ENCODE results near the gene MAP2K5. TPM values are rescaled to one million over a fixed set of nuclear protein-coding genes. Genes with fewer than 3 reads are reported as not detected.

Gene MAP2K5
- total and polyA plus RNA-seq, 7 donors, result 9.8 to 24.0 (median 16.5) TPM

DNA sequence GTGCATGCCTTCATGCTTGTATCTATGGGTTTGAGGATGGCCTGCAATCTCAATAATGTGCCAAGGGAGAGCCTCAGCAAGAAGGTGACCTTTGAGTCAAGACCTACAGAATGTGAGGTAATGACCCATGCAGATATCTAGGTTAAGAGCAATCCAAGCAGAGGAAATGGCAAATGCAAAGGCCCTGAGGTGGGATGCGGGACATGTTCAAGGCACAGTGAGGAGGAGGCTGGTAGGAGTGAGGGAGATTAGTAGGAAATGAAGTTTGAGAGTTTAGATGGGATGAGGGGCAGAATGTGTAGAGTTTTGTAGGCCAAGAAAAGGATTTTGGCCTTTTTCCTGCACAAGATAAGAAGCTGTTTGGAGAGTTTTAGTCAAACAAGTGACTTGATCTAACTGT is 4.7 kb upstream of the MAP2K5 start:
- H3K36me3 ChIP-seq (ENCODE audit: insufficient read depth in 1 of 2, low read depth in 1 of 2), result no peaks in the 10 kb centered on the region
- H3K27me3 ChIP-seq (ENCODE audit: insufficient read depth in 3 of 3, low read length in 2 of 3), result no peaks in the 10 kb centered on the region
- no peak overlapping the region for H3K27ac ChIP-seq
- no peak for ATAC-seq
- no peak for DNase-seq
- 100% methylated on average over 1 of the region's 1 CpG for WGBS, 3 donors
- H3K9me3 ChIP-seq, result no peaks in the 10 kb centered on the region
- no peak overlapping the region for H3K4me3 ChIP-seq
- no peak for TF ChIP-seq CTCF (IDR thresholded peaks at IDR 0.05)
- peaks cover 5% of the 10 kb centered on the region for H3K4me1 ChIP-seq
- intact Hi-C loops (cut with DNase I), result no loop called here

DNA sequence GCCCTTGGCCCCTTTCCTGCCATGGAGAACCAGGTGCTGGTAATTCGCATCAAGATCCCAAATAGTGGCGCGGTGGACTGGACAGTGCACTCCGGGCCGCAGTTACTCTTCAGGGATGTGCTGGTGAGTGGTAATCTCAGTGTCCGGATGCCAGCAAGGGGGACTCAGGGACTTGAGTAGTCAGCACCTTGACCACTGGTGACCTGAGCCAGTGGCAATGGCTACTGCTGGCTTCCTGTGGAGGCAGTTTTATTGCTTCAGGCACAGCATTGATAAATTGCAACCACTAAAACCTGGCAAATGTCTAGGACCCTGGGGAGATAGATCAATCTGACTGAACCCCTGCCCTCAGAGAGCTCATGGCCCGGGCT is 830 bp downstream of the MAP2K5 start:
- Histone ChIP-seq H3K9me3 (no peaks in the 10 kb centered on the region), H3K4me3 (peak overlapping the region; percentile 85), H3K27ac (peak overlapping the region; percentile 90), H3K36me3 (ENCODE audit: insufficient read depth in 1 of 2, low read depth in 1 of 2) (peaks cover 0 to 19% of the 10 kb centered on the region in 2 donors), H3K4me1 (peaks cover 17% of the 10 kb centered on the region), H3K27me3 (ENCODE audit: insufficient read depth in 3 of 3, low read length in 2 of 3) (no peaks in the 10 kb centered on the region)
- peak; percentile 22 to 57 for DNase-seq
- TF ChIP-seq CTCF (IDR thresholded peaks at IDR 0.05), result no peak
- intact Hi-C loops (cut with DNase I), result no loop called here
- WGBS, 3 donors, result 9 to 13% (median 10%) methylated on average over 7 of the region's 7 CpGs
- peak; percentile 54 to 62 (median 60) for ATAC-seq

GRCh38 chr15:67544475-67544874 is 2.0 kb downstream of the MAP2K5 start:
- DNase-seq (no peak), ATAC-seq (no peak)
- Histone ChIP-seq H3K27ac (no peak overlapping the region), H3K4me1 (peaks cover 29% of the 10 kb centered on the region), H3K4me3 (no peak overlapping the region), H3K9me3 (no peaks in the 10 kb centered on the region), H3K27me3 (ENCODE audit: insufficient read depth in 3 of 3, low read length in 2 of 3) (no peaks in the 10 kb centered on the region), H3K36me3 (ENCODE audit: insufficient read depth in 1 of 2, low read depth in 1 of 2) (peaks cover 0 to 19% of the 10 kb centered on the region in 2 donors)
- 80 to 97% (median 95%) methylated on average over 3 of the region's 3 CpGs for WGBS, 3 donors
- no peak for TF ChIP-seq CTCF (IDR thresholded peaks at IDR 0.05)
- intact Hi-C loops (cut with DNase I), result no loop called here

DNA sequence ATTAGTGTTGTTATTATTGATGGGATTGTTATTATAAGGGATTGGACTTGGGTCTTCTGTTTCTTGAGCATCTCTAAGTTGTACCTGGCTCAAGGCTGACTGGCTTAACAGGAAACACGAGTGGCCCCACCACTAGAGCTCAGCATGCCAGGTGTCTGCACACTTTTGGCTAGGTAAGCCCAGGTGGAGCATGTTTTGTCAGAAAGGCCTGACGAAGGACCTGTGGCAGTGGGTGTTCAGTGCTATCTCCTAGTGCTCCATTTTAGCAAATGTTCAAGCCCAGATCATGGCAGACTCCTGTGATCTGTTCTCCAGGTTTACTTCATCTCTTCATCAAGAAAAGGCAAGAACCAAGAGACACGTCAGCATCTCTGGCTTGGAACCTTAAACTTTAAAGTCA is 3.4 kb downstream of the MAP2K5 start:
- ATAC-seq (no peak), DNase-seq (no peak)
- no peak overlapping the region for H3K4me3 ChIP-seq
- no peaks in the 10 kb centered on the region for H3K9me3 ChIP-seq
- H3K27me3 ChIP-seq (ENCODE audit: insufficient read depth in 3 of 3, low read length in 2 of 3), result no peaks in the 10 kb centered on the region
- peaks cover 39% of the 10 kb centered on the region for H3K4me1 ChIP-seq
- WGBS, 3 donors, result 70 to 81% (median 80%) methylated on average over 3 of the region's 3 CpGs
- intact Hi-C loops (cut with DNase I), result no loop called here
- no peak overlapping the region for H3K27ac ChIP-seq
- H3K36me3 ChIP-seq (ENCODE audit: insufficient read depth in 1 of 2, low read depth in 1 of 2), result peaks cover 0 to 26% of the 10 kb centered on the region in 2 donors
- no peak for TF ChIP-seq CTCF (IDR thresholded peaks at IDR 0.05)

DNA sequence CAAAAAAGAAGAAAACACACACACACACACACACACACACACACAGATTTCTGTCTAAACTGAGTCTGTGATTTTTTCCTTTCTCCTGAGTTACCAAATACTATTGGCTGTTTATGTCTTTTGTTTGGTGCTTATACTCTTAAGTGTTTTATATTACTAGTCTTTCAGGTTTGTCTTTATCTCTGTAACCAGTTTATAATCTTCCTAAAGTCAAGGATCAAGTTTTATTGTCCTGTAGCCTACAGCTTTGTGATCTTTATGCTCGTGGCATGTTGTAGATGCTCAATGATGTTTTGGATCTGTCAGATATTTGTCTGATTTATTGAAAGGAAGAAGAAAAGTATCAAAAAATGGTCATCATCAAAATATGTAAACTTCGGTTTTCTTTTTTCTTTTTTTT is 4.6 kb downstream of the MAP2K5 start:
- 81 to 88% (median 84%) methylated on average over 2 of the region's 2 CpGs for WGBS, 3 donors
- no peaks in the 10 kb centered on the region for H3K9me3 ChIP-seq
- no peak overlapping the region for H3K4me3 ChIP-seq
- no peaks in the 10 kb centered on the region for H3K27me3 ChIP-seq (ENCODE audit: insufficient read depth in 3 of 3, low read length in 2 of 3)
- peaks cover 0 to 34% of the 10 kb centered on the region in 2 donors for H3K36me3 ChIP-seq (ENCODE audit: insufficient read depth in 1 of 2, low read depth in 1 of 2)
- ATAC-seq (no peak), DNase-seq (no peak)
- no peak for TF ChIP-seq CTCF (IDR thresholded peaks at IDR 0.05)
- intact Hi-C loops (cut with DNase I), result no loop called here
- H3K4me1 ChIP-seq, result peaks cover 39% of the 10 kb centered on the region
- no peak overlapping the region for H3K27ac ChIP-seq

Data from psoas muscle (tissue), 8 donors.